ENCODE results near the gene SPTBN1.

The SPTBN1 gene

DNA sequence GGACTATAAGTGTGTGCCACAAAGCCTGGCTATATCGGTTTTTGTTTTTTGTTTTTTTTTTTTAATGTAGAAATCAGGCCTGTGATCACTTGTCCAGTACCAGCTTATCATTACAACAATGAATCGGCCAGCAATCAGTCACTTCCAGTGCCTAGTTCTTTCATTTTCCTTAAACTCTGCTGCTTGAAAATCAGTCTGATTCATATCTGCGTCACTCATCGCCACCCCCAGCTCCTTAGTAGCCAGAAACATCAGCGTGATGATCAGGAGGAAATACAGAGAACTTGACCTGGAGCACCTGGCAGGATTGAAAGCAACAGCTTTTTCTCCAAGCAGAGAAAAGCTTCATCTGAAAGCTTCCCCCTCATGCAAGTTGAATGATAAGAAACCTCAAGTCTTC lies 75.4 kb downstream of the SPTBN1 start:
- Histone ChIP-seq H3K36me3 (replicated peaks) (peaks cover 12% of the 10 kb centered on the region), H3K27ac (peak overlapping the region; percentile 83), H3K27me3 (replicated peaks) (no peaks in the 10 kb centered on the region), H3K4me3 (ENCODE audit: low read depth, low read length) (no peak overlapping the region)
- in situ Hi-C loops (cut with HindIII; ENCODE audit: low pct_ligation_motif_present, low sequenced_read_pairs) = no loop called here
- peak; percentile 87 for DNase-seq
- TF ChIP-seq, protein P1, sequence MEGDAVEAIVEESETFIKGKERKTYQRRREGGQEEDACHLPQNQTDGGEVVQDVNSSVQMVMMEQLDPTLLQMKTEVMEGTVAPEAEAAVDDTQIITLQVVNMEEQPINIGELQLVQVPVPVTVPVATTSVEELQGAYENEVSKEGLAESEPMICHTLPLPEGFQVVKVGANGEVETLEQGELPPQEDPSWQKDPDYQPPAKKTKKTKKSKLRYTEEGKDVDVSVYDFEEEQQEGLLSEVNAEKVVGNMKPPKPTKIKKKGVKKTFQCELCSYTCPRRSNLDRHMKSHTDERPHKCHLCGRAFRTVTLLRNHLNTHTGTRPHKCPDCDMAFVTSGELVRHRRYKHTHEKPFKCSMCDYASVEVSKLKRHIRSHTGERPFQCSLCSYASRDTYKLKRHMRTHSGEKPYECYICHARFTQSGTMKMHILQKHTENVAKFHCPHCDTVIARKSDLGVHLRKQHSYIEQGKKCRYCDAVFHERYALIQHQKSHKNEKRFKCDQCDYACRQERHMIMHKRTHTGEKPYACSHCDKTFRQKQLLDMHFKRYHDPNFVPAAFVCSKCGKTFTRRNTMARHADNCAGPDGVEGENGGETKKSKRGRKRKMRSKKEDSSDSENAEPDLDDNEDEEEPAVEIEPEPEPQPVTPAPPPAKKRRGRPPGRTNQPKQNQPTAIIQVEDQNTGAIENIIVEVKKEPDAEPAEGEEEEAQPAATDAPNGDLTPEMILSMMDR (IDR thresholded peaks at IDR 0.05; ENCODE audit: low read depth, low read length, missing control alignments) = no peak

DNA sequence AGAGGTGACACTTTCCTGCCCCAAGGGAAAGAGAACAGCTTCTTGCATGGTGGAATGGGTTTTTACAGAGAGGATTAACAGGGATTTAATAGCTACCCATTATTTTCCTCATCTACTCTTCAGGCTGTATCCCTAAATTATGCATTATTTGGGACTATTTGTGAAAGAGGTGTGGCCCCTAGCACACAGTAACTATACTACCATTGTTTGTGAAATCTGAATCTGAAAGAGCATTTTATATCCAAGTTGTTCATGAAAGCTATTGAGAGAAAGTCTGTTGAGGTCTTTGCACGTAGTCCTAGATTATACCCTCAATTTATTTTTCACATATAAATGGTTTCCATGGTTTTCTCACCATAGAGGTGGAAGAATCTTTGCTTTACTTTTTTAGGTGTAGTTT lies 78.1 kb downstream of the SPTBN1 start:
- Histone ChIP-seq H3K27ac (peak overlapping the region; percentile 83), H3K27me3 (replicated peaks) (no peaks in the 10 kb centered on the region), H3K36me3 (replicated peaks) (peaks cover 2% of the 10 kb centered on the region), H3K4me3 (ENCODE audit: low read depth, low read length) (no peak overlapping the region)
- in situ Hi-C loops (cut with HindIII; ENCODE audit: low pct_ligation_motif_present, low sequenced_read_pairs) = no loop called here
- DNase-seq = no peak
- TF ChIP-seq, protein P1 (IDR thresholded peaks at IDR 0.05; ENCODE audit: low read depth, low read length, missing control alignments) = no peak

DNA sequence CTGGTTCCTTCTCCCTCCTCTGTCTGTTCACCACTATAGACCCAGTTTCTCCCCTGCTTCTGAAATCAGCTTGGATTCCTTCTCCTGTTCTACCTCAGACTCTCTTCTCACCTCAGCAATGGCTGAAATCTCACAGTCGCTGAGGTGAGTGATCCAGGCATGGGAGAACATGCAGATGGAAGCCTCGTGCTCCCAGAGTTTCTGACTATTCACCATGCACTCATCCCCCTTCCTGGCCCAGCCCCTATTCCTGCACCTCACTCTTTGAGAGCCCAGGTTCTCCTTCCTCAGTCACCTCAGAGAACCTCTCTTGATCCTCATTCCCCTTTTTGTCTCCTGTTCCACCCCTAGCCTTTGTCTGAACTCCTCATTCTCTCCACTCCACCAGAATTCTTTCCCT lies 78.5 kb downstream of the SPTBN1 start:
- in situ Hi-C loops (cut with HindIII; ENCODE audit: low pct_ligation_motif_present, low sequenced_read_pairs) = no loop called here
- no peaks in the 10 kb centered on the region for H3K27me3 ChIP-seq (replicated peaks)
- TF ChIP-seq, protein P1 (IDR thresholded peaks at IDR 0.05; ENCODE audit: low read depth, low read length, missing control alignments) = no peak
- no peak for DNase-seq
- no peak overlapping the region for H3K27ac ChIP-seq
- no peak overlapping the region for H3K4me3 ChIP-seq (ENCODE audit: low read depth, low read length)
- H3K36me3 ChIP-seq (replicated peaks) = peaks cover 2% of the 10 kb centered on the region

DNA sequence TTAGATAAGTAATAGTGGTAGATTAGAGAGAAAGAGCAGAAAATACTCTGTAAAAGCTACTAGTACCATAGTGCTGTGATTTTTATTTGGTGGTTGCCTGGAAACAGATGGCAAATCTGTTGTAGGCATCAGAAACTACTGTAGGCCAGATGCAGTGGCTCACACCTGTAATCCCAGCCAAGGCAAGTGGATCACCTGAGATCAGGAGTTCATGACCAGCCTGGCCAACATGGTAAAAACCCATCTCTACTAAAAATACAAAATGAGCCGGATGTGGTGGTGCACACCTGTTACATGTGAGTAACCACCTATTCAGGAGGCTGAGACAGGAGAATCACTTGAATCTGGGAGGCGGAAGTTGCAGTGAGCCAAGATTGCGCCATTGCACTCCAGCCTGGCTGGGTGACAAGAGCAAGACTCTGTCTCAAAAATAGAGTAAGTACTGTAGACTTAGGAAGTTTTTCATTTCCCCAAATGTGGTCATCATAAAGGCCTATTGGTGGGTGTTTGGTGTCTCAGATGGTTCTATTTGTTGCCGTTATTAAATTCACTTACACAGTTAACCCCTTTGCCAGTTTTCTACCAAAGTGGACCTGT lies 79.6 kb downstream of the SPTBN1 start:
- no peak overlapping the region for H3K27ac ChIP-seq
- H3K27me3 ChIP-seq (replicated peaks) = no peaks in the 10 kb centered on the region
- peaks cover 2% of the 10 kb centered on the region for H3K36me3 ChIP-seq (replicated peaks)
- TF ChIP-seq, protein P1 (IDR thresholded peaks at IDR 0.05; ENCODE audit: low read depth, low read length, missing control alignments) = no peak
- in situ Hi-C loops (cut with HindIII; ENCODE audit: low pct_ligation_motif_present, low sequenced_read_pairs) = no loop called here
- H3K4me3 ChIP-seq (ENCODE audit: low read depth, low read length) = no peak overlapping the region
- DNase-seq = no peak

DNA sequence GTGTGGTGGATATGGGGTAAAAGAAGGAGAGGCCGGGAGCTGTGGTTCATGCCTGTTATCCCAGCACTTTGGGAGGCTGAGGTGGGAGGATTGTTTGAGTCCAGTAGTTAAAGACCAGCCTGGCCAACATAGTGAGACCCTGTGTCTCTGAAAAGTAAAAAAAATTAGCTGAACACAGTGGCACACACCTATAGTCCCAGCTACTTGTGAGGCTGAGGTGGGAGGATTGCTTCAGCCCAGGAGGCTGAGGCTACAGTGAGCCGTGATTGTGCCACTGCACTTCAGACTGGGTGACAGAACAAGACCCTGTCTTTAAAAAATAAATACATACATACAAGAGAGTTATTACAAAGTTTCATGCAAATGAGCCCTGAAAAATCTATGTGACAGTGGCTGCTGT lies 80.6 kb downstream of the SPTBN1 start:
- TF ChIP-seq, protein P1 (IDR thresholded peaks at IDR 0.05; ENCODE audit: low read depth, low read length, missing control alignments) = no peak
- in situ Hi-C loops (cut with HindIII; ENCODE audit: low pct_ligation_motif_present, low sequenced_read_pairs) = no loop called here
- Histone ChIP-seq H3K27ac (no peak overlapping the region), H3K4me3 (ENCODE audit: low read depth, low read length) (no peak overlapping the region), H3K27me3 (replicated peaks) (no peaks in the 10 kb centered on the region), H3K36me3 (replicated peaks) (peaks cover 2% of the 10 kb centered on the region)
- no peak for DNase-seq

DNA sequence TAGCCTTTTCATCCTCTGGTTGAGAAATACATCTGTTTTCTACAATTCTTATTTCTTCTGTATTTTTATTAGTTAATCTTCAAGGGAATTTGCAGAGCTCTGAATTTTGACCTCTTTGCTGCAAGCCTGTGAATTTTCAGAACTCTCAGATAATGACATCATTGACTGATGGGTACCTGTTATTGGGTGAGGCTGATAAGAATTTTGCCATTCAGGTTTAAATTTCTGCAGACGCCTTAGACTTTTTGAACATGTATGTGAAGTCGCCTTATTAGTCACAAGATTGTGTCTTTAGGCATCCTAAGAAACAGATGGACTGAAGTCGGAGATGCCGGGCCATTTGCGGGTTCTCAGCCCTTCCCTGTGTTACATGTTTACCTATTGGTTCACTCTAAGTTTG lies 82.4 kb downstream of the SPTBN1 start:
- in situ Hi-C loops (cut with HindIII; ENCODE audit: low pct_ligation_motif_present, low sequenced_read_pairs) = no loop called here
- Histone ChIP-seq H3K4me3 (ENCODE audit: low read depth, low read length) (no peak overlapping the region), H3K27ac (no peak overlapping the region), H3K36me3 (replicated peaks) (peaks cover 2% of the 10 kb centered on the region), H3K27me3 (replicated peaks) (no peaks in the 10 kb centered on the region)
- TF ChIP-seq, protein P1 (IDR thresholded peaks at IDR 0.05; ENCODE audit: low read depth, low read length, missing control alignments) = no peak
- DNase-seq = no peak
